T-helper 2 cell treated with Interferon-gamma antibody and Interleukin-4, amounts not matched to agents 5 μg/mL and 100 μg/mL, for 36 hours (primary cell): ENCODE results near the gene CAMSAP1.

Experiments used
- DNase-seq: peaks from one replicate; pipeline ENCODE4 v3.0.0; 2021; ENCODE audit warnings: low spot score
- H3K27ac Mint-ChIP-seq: one replicate; pipeline ENCODE4 v1.8.0; 2021; ENCODE audit warnings: mild to moderate bottlenecking, mixed read lengths
- H3K27me3 Mint-ChIP-seq: one replicate; pipeline ENCODE4 v1.8.0; 2021; ENCODE audit warnings: low read depth, mixed read lengths
- H3K36me3 Mint-ChIP-seq: one replicate; pipeline ENCODE4 v1.8.0; 2021; ENCODE audit warnings: low read depth, mixed read lengths
- H3K4me1 Mint-ChIP-seq: one replicate; pipeline ENCODE4 v1.8.0; 2021; ENCODE audit warnings: low read depth, mixed read lengths
- H3K4me3 Mint-ChIP-seq: one replicate; pipeline ENCODE4 v1.8.0; 2022; ENCODE audit warnings: mild to moderate bottlenecking, moderate library complexity, mixed read lengths
- H3K9me3 Mint-ChIP-seq: one replicate; pipeline ENCODE4 v1.8.0; 2021; ENCODE audit warnings: mixed read lengths

CAMSAP1 gene

DNA sequence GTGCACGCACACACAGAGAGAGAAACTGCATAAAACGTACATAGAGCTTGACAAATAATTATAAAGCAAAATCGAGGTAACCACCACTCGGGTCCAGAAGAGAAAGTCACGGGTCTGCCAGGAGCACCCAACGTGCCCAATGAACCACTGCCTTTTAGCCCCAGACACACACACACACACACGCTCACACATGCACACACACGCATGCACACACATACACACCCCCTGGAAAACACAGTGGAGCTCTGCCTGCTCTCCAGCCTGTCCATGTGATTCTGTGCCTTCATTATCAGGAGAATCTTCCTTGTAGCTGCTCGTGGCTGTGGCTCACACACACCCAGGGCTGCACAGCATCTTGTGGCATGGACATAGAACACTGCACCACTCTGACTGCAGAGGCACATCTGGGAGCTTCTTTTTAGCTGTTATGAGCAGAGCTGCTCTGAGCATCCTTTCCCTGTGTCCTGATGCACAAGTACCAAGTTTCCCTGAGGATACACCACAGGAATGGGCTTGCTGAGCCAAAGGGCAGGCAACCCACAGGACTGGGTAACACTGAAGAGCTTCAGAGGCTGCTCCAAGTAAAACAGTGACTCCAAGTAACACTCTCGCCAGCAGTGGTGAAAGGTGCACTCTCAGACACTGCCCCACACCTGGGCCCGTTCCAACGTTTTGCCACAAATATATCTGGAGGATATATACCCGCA, 58.9 kb downstream of the CAMSAP1 start:
- no peaks in the 10 kb centered on the region for H3K27me3 Mint-ChIP-seq
- H3K9me3 Mint-ChIP-seq: peaks cover 29% of the 10 kb centered on the region
- DNase-seq: no peak
- H3K4me1 Mint-ChIP-seq: no peaks in the 10 kb centered on the region
- no peak overlapping the region for H3K4me3 Mint-ChIP-seq
- H3K27ac Mint-ChIP-seq: no peak overlapping the region
- H3K36me3 Mint-ChIP-seq: peaks cover 31% of the 10 kb centered on the region

DNA sequence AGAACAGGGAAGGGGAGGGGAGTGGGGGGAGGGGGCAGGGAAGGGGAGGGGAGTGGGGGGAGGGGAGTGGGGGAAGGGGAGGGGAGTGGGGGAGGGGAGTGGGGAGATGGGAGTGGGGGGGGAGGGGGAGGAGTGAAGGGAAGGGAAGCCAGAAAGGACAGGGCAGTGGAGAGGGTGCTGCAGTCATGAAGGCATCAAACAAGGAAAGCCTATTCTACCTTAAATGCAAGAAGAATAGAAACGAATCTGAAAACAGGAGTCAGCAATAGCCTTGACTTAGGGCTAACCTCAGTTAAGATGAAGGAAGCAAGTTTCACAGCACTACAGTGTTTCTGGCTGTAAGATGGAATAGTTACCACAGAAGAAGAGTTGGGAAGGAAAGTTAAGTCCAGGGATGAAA, 59.5 kb downstream of the CAMSAP1 start:
- H3K27me3 Mint-ChIP-seq: no peaks in the 10 kb centered on the region
- no peak for DNase-seq
- H3K4me1 Mint-ChIP-seq: no peaks in the 10 kb centered on the region
- peaks cover 36% of the 10 kb centered on the region for H3K36me3 Mint-ChIP-seq
- no peak overlapping the region for H3K27ac Mint-ChIP-seq
- H3K9me3 Mint-ChIP-seq: peaks cover 29% of the 10 kb centered on the region
- no peak overlapping the region for H3K4me3 Mint-ChIP-seq

DNA sequence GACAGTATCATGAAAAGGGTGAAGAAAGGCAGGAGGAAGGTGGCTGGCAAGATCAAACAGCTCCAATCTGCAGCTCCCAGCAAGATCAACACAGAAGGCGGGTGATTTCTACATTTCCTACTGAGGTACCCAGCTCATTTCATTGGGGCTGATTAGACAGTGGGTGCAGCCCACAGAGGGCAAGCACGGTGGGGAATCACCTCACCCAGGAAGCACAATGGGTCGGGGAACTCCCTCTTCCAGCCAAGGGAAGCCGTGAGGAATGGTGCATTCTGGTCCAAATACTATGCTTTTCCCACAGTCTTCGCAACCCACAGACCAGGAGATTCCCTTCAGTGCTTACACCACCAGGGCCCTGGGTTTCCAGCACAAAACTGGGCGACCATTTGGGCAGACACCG, 66.8 kb downstream of the CAMSAP1 start:
- DNase-seq: no peak
- Mint-ChIP-seq H3K9me3 (peaks cover 16% of the 10 kb centered on the region), H3K27me3 (no peaks in the 10 kb centered on the region), H3K27ac (no peak overlapping the region), H3K4me3 (no peak overlapping the region), H3K36me3 (peaks cover 33% of the 10 kb centered on the region), H3K4me1 (no peaks in the 10 kb centered on the region)

- DNase-seq: no peak
- peaks cover 12% of the 10 kb centered on the region for H3K9me3 Mint-ChIP-seq
- H3K27me3 Mint-ChIP-seq: no peaks in the 10 kb centered on the region
- H3K4me3 Mint-ChIP-seq: no peak overlapping the region
- no peak overlapping the region for H3K27ac Mint-ChIP-seq
- no peaks in the 10 kb centered on the region for H3K4me1 Mint-ChIP-seq
- H3K36me3 Mint-ChIP-seq: peaks cover 29% of the 10 kb centered on the region
Measured at GRCh38 chr9:135840107-135840506, 67.2 kb downstream of the CAMSAP1 start.

- Mint-ChIP-seq H3K4me3 (no peak overlapping the region), H3K36me3 (peaks cover 23% of the 10 kb centered on the region), H3K27ac (no peak overlapping the region)
Measured at GRCh38 chr9:135839516-135839915, 67.8 kb downstream of the CAMSAP1 start.

DNA sequence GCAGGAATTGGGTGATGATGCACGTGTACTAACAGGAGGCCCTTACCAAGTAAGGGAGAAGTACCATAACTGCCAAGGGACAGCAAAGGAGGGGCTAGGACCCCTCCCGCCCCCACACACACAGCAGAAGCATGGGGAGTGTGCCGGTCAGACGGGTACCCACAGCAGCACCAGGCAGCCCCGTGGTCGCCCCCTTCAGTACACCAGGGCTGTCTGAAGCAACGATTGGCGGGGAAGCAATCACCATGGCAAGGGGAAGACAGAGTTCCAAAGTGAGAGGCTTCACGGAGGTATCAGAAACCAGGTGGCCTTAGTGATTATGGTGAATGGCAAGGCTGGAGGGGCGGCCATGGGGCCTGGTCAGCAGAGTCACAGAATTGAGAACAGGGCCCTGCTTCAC, 72.2 kb downstream of the CAMSAP1 start:
- no peaks in the 10 kb centered on the region for H3K4me1 Mint-ChIP-seq
- no peak overlapping the region for H3K4me3 Mint-ChIP-seq
- H3K36me3 Mint-ChIP-seq: peaks cover 4% of the 10 kb centered on the region
- H3K27me3 Mint-ChIP-seq: no peaks in the 10 kb centered on the region
- no peaks in the 10 kb centered on the region for H3K9me3 Mint-ChIP-seq
- H3K27ac Mint-ChIP-seq: no peak overlapping the region
- no peak for DNase-seq

More at GRCh38 chr9:135839516-135839915, 67.8 kb downstream of the CAMSAP1 start:
- no peaks in the 10 kb centered on the region for H3K27me3 Mint-ChIP-seq
- peaks cover 8% of the 10 kb centered on the region for H3K9me3 Mint-ChIP-seq
- no peaks in the 10 kb centered on the region for H3K4me1 Mint-ChIP-seq
- DNase-seq: no peak

- no peaks in the 10 kb centered on the region for H3K4me1 Mint-ChIP-seq
- no peak overlapping the region for H3K27ac Mint-ChIP-seq
- H3K27me3 Mint-ChIP-seq: no peaks in the 10 kb centered on the region
- no peak overlapping the region for H3K4me3 Mint-ChIP-seq
- H3K36me3 Mint-ChIP-seq: peaks cover 10% of the 10 kb centered on the region
- DNase-seq: no peak
- H3K9me3 Mint-ChIP-seq: peaks cover under 1% of the 10 kb centered on the region
Measured at GRCh38 chr9:135833864-135834263, 73.5 kb downstream of the CAMSAP1 start.

- no peaks in the 10 kb centered on the region for H3K4me1 Mint-ChIP-seq
- H3K27me3 Mint-ChIP-seq: no peaks in the 10 kb centered on the region
- H3K9me3 Mint-ChIP-seq: peaks cover 9% of the 10 kb centered on the region
- H3K27ac Mint-ChIP-seq: no peak overlapping the region
- peaks cover 18% of the 10 kb centered on the region for H3K36me3 Mint-ChIP-seq
- no peak for DNase-seq
- no peak overlapping the region for H3K4me3 Mint-ChIP-seq
Measured at GRCh38 chr9:135830496-135830895, 76.8 kb downstream of the CAMSAP1 start.

DNA sequence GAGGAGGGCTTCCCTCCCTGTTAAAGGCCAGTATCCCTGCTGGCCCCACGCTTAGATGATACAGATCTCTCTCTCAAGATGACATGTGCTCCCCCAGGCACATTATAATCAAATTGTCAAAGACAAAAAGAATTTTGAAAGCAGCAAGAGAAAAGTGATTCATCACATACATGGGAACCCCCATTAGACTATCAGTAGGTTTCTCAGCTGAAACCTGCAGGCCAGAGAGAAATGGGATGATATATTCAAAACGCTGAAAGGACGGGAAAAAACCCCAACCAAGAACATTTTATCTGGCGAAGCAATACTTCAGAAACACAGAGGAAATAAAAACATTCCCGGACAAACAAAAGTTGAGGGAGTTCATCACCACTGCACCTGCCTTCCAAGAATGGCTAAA, 78.7 kb downstream of the CAMSAP1 start:
- H3K36me3 Mint-ChIP-seq: peaks cover 20% of the 10 kb centered on the region
- H3K9me3 Mint-ChIP-seq: peaks cover 9% of the 10 kb centered on the region
- no peaks in the 10 kb centered on the region for H3K27me3 Mint-ChIP-seq
- no peaks in the 10 kb centered on the region for H3K4me1 Mint-ChIP-seq
- no peak overlapping the region for H3K4me3 Mint-ChIP-seq
- H3K27ac Mint-ChIP-seq: no peak overlapping the region
- DNase-seq: no peak

DNA sequence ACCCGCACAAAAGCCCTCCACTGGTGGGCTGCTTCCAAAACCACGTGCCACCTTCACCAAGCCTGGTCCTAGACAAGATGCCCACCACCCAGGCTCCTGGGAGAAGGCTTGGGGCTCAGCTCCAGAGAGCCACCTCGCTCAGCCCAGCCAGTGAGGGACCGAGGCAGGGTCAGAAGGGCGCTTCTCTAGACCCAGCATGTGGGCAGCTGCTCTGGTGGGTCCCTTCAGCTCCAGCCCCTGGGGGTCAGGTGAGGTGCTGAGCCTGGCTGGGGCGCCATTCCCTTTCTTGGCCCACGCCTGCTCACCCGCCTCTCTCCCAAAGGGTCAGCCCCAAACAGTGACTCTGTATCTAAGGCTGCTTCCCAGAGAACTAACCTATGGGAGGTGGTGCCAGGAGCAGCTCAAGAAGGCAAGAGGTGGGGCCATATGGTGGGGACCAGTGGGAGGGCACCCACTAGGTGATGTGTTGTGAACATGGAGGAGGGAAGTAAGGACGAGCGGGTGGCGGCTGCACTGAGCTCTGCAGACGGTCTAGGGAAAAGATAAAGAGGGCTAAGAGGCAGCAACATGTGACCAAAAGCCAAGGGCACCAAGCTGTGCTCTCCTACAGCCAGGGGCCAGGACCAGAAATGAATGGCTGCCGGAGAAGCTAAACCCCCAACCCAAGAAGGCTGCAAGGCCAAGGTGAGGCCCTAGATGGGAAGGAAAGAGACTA, 79.3 kb downstream of the CAMSAP1 start:
- Mint-ChIP-seq H3K27me3 (no peaks in the 10 kb centered on the region), H3K4me3 (no peak overlapping the region), H3K27ac (no peak overlapping the region), H3K36me3 (peaks cover 24% of the 10 kb centered on the region), H3K9me3 (peaks cover 9% of the 10 kb centered on the region), H3K4me1 (no peaks in the 10 kb centered on the region)
- no peak for DNase-seq

- Mint-ChIP-seq H3K27me3 (no peaks in the 10 kb centered on the region), H3K36me3 (peaks cover 30% of the 10 kb centered on the region), H3K27ac (no peak overlapping the region), H3K9me3 (peaks cover 9% of the 10 kb centered on the region), H3K4me3 (no peak overlapping the region), H3K4me1 (no peaks in the 10 kb centered on the region)
- DNase-seq: no peak
Measured at GRCh38 chr9:135827301-135827700, 80.0 kb downstream of the CAMSAP1 start.

- no peak for DNase-seq
- H3K9me3 Mint-ChIP-seq: peaks cover 9% of the 10 kb centered on the region
- peaks cover 32% of the 10 kb centered on the region for H3K36me3 Mint-ChIP-seq
- no peak overlapping the region for H3K4me3 Mint-ChIP-seq
- no peaks in the 10 kb centered on the region for H3K27me3 Mint-ChIP-seq
- no peaks in the 10 kb centered on the region for H3K4me1 Mint-ChIP-seq
- H3K27ac Mint-ChIP-seq: no peak overlapping the region
Measured at GRCh38 chr9:135826188-135826545, 81.2 kb downstream of the CAMSAP1 start.

GRCh38 chr9:135825435-135826187, 81.7 kb downstream of the CAMSAP1 start:
- DNase-seq: no peak
- Mint-ChIP-seq H3K27me3 (no peaks in the 10 kb centered on the region), H3K4me3 (no peak overlapping the region), H3K9me3 (peaks cover 9% of the 10 kb centered on the region), H3K27ac (peak overlapping the region; percentile 61), H3K36me3 (peaks cover 32% of the 10 kb centered on the region), H3K4me1 (no peaks in the 10 kb centered on the region)

DNA sequence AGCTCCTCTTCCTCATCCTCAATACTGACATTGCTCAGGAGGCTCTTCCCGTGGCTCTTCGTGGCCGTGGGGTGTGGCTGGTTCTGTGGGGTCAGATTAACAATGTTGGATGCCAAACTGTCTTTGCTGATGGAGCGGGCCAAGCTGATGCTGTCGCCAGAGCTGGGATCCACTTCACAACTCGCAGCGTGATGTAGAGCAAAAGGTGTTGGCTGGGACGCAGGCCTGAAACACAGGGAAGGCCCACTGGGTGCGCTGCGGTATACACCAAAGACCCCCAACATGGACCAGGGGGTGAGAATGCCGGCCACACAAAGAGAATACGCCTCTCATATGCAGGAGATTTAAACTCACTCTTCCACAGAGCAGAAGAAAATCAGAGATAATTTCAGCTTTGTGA, 84.3 kb downstream of the CAMSAP1 start:
- Mint-ChIP-seq H3K27ac (no peak overlapping the region), H3K4me1 (no peaks in the 10 kb centered on the region), H3K36me3 (peaks cover 17% of the 10 kb centered on the region), H3K4me3 (no peak overlapping the region), H3K9me3 (peaks cover 1% of the 10 kb centered on the region), H3K27me3 (no peaks in the 10 kb centered on the region)
- no peak for DNase-seq
